HL-60 (cell line): Measurements from ENCODE around the gene TBC1D22A.

Experiments used
- CTCF ChIP-seq: IDR thresholded peaks from one replicate; pipeline ENCODE4 v1.5.1; 2011; ENCODE audit warnings: low read length, control low read depth, inconsistent platforms; ENCODE audit not compliant: insufficient read depth
- POLR2AphosphoS5 ChIP-seq: IDR thresholded peaks from 2 replicates; pipeline ENCODE4 v1.6.1; 2012; ENCODE audit warnings: low read depth

DNA sequence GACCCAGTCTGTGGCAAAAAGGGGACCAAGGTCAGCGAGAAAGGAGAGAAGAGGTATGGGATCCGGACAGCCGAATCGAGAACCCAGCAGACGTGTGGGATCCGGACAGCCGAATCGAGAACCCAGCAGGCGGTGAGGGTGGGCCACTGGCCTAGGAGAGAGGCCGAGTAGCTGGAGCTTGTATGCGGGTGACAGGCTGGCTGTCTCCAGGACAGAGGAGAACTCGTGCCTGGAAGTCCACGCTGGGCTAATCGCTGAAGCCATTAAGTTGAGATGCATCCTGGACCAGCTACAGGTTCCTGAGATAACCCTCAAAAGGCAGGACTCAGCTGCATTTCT lies 30.4 kb upstream of the TBC1D22A start:
- TF ChIP-seq POLR2AphosphoS5 (no peak), CTCF (no peak)
